H9 (cell line): Measurements from ENCODE around the gene KIF16B. TPM values are rescaled to one million over a fixed set of nuclear protein-coding genes. Genes with fewer than 3 reads are reported as not detected.

Experiments
- DNase-seq: peaks from one replicate; pipeline ENCODE4 v3.0.0-alpha.2; 2017
- H2AFZ ChIP-seq: one replicate; pipeline ENCODE4 v1.6.1; 2013; ENCODE audit warnings: mild to moderate bottlenecking, low read length, control low read depth, moderate library complexity
- H2AK5ac ChIP-seq: 2 replicates; pipeline ENCODE4 v1.6.1; 2013; ENCODE audit warnings: low read length, control low read depth, mixed read lengths; ENCODE audit not compliant: insufficient read length
- H2BK120ac ChIP-seq: one replicate; pipeline ENCODE4 v1.6.1; 2013; ENCODE audit warnings: low read depth, mild to moderate bottlenecking, low read length, control low read depth, inconsistent platforms; ENCODE audit not compliant: poor library complexity, severe bottlenecking
- H2BK12ac ChIP-seq: 2 replicates; pipeline ENCODE4 v1.6.1; 2013; ENCODE audit warnings: low read length, control low read depth, mixed read lengths, low read depth; ENCODE audit not compliant: insufficient read length
- H2BK15ac ChIP-seq: 2 replicates; pipeline ENCODE4 v1.6.1; 2013; ENCODE audit warnings: low read depth, low read length, control low read depth
- H2BK20ac ChIP-seq: one replicate; pipeline ENCODE4 v1.6.1; 2013; ENCODE audit warnings: low read depth, mild to moderate bottlenecking, low read length, control low read depth, inconsistent platforms; ENCODE audit not compliant: poor library complexity, severe bottlenecking
- H2BK5ac ChIP-seq: 2 replicates; pipeline ENCODE4 v1.6.1; 2013; ENCODE audit warnings: low read length, control low read depth, mixed read lengths; ENCODE audit not compliant: insufficient read length
- H3K14ac ChIP-seq: 2 replicates; pipeline ENCODE4 v1.6.1; 2013; ENCODE audit warnings: low read length, control low read depth; ENCODE audit not compliant: insufficient read depth
- H3K18ac ChIP-seq: 2 replicates; pipeline ENCODE4 v1.6.1; 2013; ENCODE audit warnings: low read depth, mild to moderate bottlenecking, mixed read lengths, low read length, control low read depth; ENCODE audit not compliant: insufficient read length
- H3K23ac ChIP-seq: 2 replicates; pipeline ENCODE4 v1.6.1; 2013; ENCODE audit warnings: low read length, control low read depth, mixed read lengths, low read depth; ENCODE audit not compliant: insufficient read length
- H3K23me2 ChIP-seq: 2 replicates; pipeline ENCODE4 v1.6.1; 2013; ENCODE audit warnings: low read depth, mild to moderate bottlenecking, mixed read lengths, low read length, control low read depth; ENCODE audit not compliant: insufficient read length, poor library complexity, severe bottlenecking
- H3K27ac ChIP-seq: 2 replicates; pipeline ENCODE4 v1.5.1; 2013; ENCODE audit warnings: low read length, control low read depth, mixed read lengths, low read depth; ENCODE audit not compliant: insufficient read length
- H3K27me3 ChIP-seq: 2 replicates; pipeline ENCODE4 v1.6.1; 2013; ENCODE audit warnings: low read length, control low read depth, inconsistent platforms; ENCODE audit not compliant: insufficient read depth
- H3K4ac ChIP-seq: 2 replicates; pipeline ENCODE4 v1.6.1; 2013; ENCODE audit warnings: low read depth, mild to moderate bottlenecking, control low read depth, inconsistent platforms, low read length, moderate library complexity
- H3K4me1 ChIP-seq: 2 replicates; pipeline ENCODE4 v1.6.1; 2013; ENCODE audit warnings: low read length, control low read depth, inconsistent platforms; ENCODE audit not compliant: insufficient read depth
- H3K4me2 ChIP-seq: 2 replicates; pipeline ENCODE4 v1.6.1; 2013; ENCODE audit warnings: low read length, control low read depth, mixed read lengths; ENCODE audit not compliant: insufficient read length, insufficient read depth
- H3K56ac ChIP-seq: 2 replicates; pipeline ENCODE4 v1.6.1; 2013; ENCODE audit warnings: low read depth, mild to moderate bottlenecking, mixed read lengths, low read length, control low read depth; ENCODE audit not compliant: insufficient read length
- H3K79me1 ChIP-seq: 2 replicates; pipeline ENCODE4 v1.6.1; 2013; ENCODE audit warnings: low read depth, mild to moderate bottlenecking, moderate library complexity, low read length, control low read depth, inconsistent platforms; ENCODE audit not compliant: insufficient read depth, poor library complexity, severe bottlenecking
- H3K79me2 ChIP-seq: 2 replicates; pipeline ENCODE4 v1.6.1; 2013; ENCODE audit warnings: low read length, control low read depth, inconsistent platforms; ENCODE audit not compliant: insufficient read depth
- H3K9ac ChIP-seq: 2 replicates; pipeline ENCODE4 v1.6.1; 2013; ENCODE audit warnings: low read length, control low read depth, mixed read lengths; ENCODE audit not compliant: insufficient read length; ENCODE audit errors: extremely low read depth
- H3K9me3 ChIP-seq: one replicate; pipeline ENCODE4 v1.6.1; 2013; ENCODE audit warnings: low read depth, low read length, inconsistent platforms; ENCODE audit not compliant: control insufficient read depth
- H3T11ph ChIP-seq: one replicate; pipeline ENCODE4 v1.6.1; 2013; ENCODE audit warnings: mild to moderate bottlenecking, low read length, control low read depth, inconsistent platforms
- H4K20me1 ChIP-seq: one replicate; pipeline ENCODE4 v1.6.1; 2013; ENCODE audit not compliant: control insufficient read depth, insufficient read length, insufficient read depth
- H4K5ac ChIP-seq: 2 replicates; pipeline ENCODE4 v1.6.1; 2013; ENCODE audit warnings: low read depth, mild to moderate bottlenecking, mixed read lengths, low read length, control low read depth; ENCODE audit not compliant: insufficient read length
- H4K8ac ChIP-seq: replicated peaks from 2 replicates; pipeline ENCODE4 v1.6.1; 2013; ENCODE audit warnings: low read length, control low read depth, mixed read lengths, low read depth; ENCODE audit not compliant: insufficient read length
- H4K91ac ChIP-seq: 2 replicates; pipeline ENCODE4 v1.6.1; 2013; ENCODE audit warnings: low read depth, mild to moderate bottlenecking, moderate library complexity, mixed read lengths, low read length, control low read depth; ENCODE audit not compliant: insufficient read length
- H3K27ac Mint-ChIP-seq, 3 experiments: 2 replicates in 2 of 3; 3 replicates in 1 of 3; pipeline ENCODE4 v1.8.0; 2020 to 2021; ENCODE audit warnings: mixed read lengths in 3 of 3, mild to moderate bottlenecking in 1 of 3, moderate library complexity in 1 of 3
- H3K27me3 Mint-ChIP-seq: 2 replicates; pipeline ENCODE4 v1.8.0; 2021; ENCODE audit warnings: low read depth, mild to moderate bottlenecking, moderate library complexity, mixed read lengths
- H3K36me3 Mint-ChIP-seq, 3 experiments: 2 replicates in 2 of 3; 3 replicates in 1 of 3; pipeline ENCODE4 v1.8.0; 2020 to 2021; ENCODE audit warnings: low read depth in 3 of 3, mixed read lengths in 3 of 3; ENCODE audit not compliant: insufficient read depth in 1 of 3
- H3K4me1 Mint-ChIP-seq, 2 experiments: 2 replicates each; pipeline ENCODE4 v1.8.0; 2020; ENCODE audit warnings: mixed read lengths in 2 of 2
- H3K4me3 Mint-ChIP-seq, 2 experiments: 2 replicates in 1 of 2; 3 replicates in 1 of 2; pipeline ENCODE4 v1.8.0; 2020 to 2021; ENCODE audit warnings: mild to moderate bottlenecking in 2 of 2, mixed read lengths in 2 of 2, moderate library complexity in 1 of 2
- H3K9me3 Mint-ChIP-seq, 2 experiments: 2 replicates in 1 of 2; 3 replicates in 1 of 2; pipeline ENCODE4 v1.8.0; 2020; ENCODE audit warnings: mild to moderate bottlenecking in 2 of 2, mixed read lengths in 2 of 2, moderate library complexity in 1 of 2
- CTCF ChIP-seq: fragments of 200-600 bp; sonication (generic); conservative IDR thresholded peaks from 3 replicates; pipeline ENCODE4 v1.8.0; 2021; ENCODE audit warnings: antibody characterized with exemption, mild to moderate bottlenecking
- WGBS: extraction: QIAGEN DNeasy Blood & Tissue Kit; methylation state at CpG from one replicate; pipeline ENCODE4 v1.1.7; 2013; ENCODE audit warnings: missing lambda C conversion rate, low lambda C conversion rate, mixed read lengths; ENCODE audit not compliant: insufficient read length; ENCODE audit errors: extremely low coverage; 5-methylcytosine and 5-hydroxymethylcytosine counted together
- total RNA-seq: library from RNA; stranded (reverse); gene quantifications from 2 replicates; pipeline ENCODE4 v1.2.1, GENCODE V29; 2021

The KIF16B gene
- total RNA-seq, 1 experiment from 2014 or later = 7.4 TPM

- H3K18ac ChIP-seq = no peak overlapping the region
- H2AFZ ChIP-seq = no peak overlapping the region
- H3K9ac ChIP-seq = no peak overlapping the region
- no peak overlapping the region for H2BK5ac ChIP-seq
- H3K79me1 ChIP-seq = no peaks in the 10 kb centered on the region
- no peak overlapping the region for H3K4me2 ChIP-seq
- WGBS = no CpG with 5 or more reads among the region's 9 CpGs
- no peak overlapping the region for H2BK20ac ChIP-seq
- no peaks in the 10 kb centered on the region for H4K20me1 ChIP-seq
- no peak overlapping the region for H3T11ph ChIP-seq
- Mint-ChIP-seq H3K27ac (no peak overlapping the region; a peak in 2 of 7 replicates), H3K9me3 (peaks cover 17 to 27% of the 10 kb centered on the region in 2 experiments), H3K4me1 (peaks cover 12 to 20% of the 10 kb centered on the region in 2 experiments), H3K4me3 (no peak overlapping the region), H3K27me3 (no peaks in the 10 kb centered on the region; the same call in none of the 2 replicates), H3K36me3 (peaks cover 0 to 17% (median 3%) of the 10 kb centered on the region in 3 experiments; a peak in 3 of 7 replicates)
- H3K56ac ChIP-seq = no peak overlapping the region
- H3K14ac ChIP-seq = no peak overlapping the region
- TF ChIP-seq CTCF = no peak
- no peak overlapping the region for H3K4ac ChIP-seq
- H3K79me2 ChIP-seq = no peaks in the 10 kb centered on the region
- no peaks in the 10 kb centered on the region for H3K23me2 ChIP-seq
- no peak overlapping the region for H2AK5ac ChIP-seq
- no peak overlapping the region for H4K5ac ChIP-seq
- no peak overlapping the region for H3K27ac ChIP-seq
- H4K91ac ChIP-seq = no peak overlapping the region
- H3K9me3 ChIP-seq = peaks cover 7% of the 10 kb centered on the region
- no peak overlapping the region for H4K8ac ChIP-seq
- H3K27me3 ChIP-seq = no peaks in the 10 kb centered on the region
- H2BK120ac ChIP-seq = no peak overlapping the region
- no peak overlapping the region for H2BK12ac ChIP-seq
- H2BK15ac ChIP-seq = no peak overlapping the region
- no peak for DNase-seq
- H3K4me1 ChIP-seq = no peaks in the 10 kb centered on the region
- H3K23ac ChIP-seq = no peak overlapping the region
Measured at GRCh38 chr20:16236589-16237241, 336.5 kb downstream of the KIF16B start.
